Stimulated activated CD8-positive, alpha-beta memory T cell treated with anti-CD3 and anti-CD28 coated beads, Interleukin-12 subunit alpha, Interleukin-12 subunit beta, amount 100 ng/mL, for 24 hours (primary cell): Measurements from ENCODE around the gene RARB.

ENCODE experiments used
- DNase-seq: peaks from one replicate; pipeline ENCODE4 v3.0.0-alpha.2; 2020; ENCODE audit errors: extremely low read depth

The RARB gene

DNA sequence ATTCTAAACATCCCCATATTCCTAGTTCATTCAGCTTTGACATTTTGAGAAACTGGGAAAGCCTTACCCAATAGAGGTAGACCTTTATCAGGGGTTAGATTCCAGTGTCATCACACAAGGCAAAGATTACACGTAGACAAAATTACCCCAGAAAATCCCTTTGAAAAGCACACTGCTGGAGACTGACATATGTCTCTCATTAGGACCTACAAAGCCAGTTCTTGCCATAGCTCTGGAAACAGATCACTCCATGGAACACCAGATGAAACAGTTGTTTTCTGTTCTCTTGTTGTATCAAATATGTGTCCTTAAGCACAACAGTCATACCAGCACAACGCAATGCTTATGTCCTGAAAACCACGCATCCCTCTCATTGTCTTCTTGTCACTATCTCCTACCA is 44.7 kb downstream of the RARB start:
- DNase-seq: no peak

DNA sequence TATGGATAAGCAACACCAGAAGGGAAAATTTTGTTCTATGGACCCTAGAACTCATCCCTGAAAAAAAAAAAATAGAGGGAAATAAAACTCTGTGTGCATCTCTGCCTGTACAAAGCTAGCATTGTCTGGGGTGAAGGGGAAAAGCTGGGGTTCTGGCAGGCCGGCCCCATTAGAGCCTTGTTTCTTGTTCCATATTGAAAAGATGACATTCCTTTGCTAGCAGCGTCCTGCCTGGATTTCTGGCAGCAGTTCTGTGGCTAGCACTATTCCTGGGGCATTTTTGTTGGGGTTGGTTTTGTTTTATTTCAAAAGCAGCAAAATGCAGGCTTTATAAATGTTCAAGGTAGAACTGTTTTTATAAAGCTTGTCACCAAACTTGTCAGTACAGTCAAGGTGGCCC is 45.2 kb downstream of the RARB start:
- DNase-seq: no peak

DNA sequence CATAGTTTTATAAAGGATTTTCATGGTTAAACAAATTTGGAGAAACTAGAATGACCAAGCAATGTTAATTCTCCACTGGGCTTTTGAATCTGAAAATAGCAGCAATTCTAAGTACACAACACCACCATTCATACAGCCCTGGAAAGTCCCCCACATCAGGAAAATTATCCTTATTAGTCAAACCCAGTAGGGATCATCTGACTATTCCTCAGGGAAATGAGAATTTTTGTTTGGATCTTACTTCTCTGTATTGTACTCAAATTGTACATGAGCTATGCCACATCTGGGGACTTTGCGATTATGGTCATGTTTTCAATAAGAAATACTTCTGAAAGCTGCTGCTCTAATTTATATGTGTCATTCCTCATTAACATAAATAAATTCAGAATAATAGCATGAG is 46.0 kb downstream of the RARB start:
- no peak for DNase-seq

DNA sequence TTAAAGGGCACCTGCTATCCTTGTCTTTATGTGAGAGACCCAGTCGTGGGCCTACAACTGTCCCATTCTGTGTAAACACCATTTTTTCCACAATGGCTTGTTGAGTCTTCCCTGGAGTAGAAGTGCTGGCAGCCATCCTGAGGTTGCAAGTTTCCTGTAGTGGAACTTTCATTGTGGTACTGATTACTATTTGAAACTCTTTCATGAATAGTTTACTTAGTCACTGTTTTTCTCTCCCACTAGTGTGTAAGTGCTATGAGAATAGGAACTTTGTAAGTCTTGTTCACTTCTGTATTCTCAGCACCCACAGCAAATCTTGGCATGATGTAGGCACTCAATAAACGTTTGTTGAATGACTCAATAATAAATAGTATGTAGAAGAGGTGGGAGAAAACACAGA is 48.6 kb downstream of the RARB start:
- DNase-seq: no peak

GRCh38 chr3:25478211-25478757 is 50.2 kb downstream of the RARB start:
- no peak for DNase-seq

GRCh38 chr3:25478964-25479726 is 51.1 kb downstream of the RARB start:
- no peak for DNase-seq

GRCh38 chr3:25479727-25480010 is 51.6 kb downstream of the RARB start:
- no peak for DNase-seq

DNA sequence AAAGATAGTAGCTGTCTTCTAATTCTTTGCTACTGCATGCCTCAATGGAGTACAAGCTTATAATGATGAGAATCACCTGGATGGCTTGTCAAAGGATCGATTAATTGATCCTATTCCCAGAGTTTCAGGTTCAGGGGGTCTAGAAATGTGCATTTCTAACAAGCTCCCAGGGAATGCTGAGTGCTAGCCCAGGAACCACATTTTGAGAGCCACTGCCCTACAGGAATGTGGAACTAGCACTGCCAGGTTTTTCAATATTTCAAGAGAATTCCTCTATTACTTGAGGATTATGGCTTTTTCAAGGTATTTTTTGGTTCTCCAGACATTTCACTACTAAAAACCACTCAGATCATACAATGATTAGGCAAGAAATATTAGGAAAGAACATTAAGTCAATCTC is 52.7 kb downstream of the RARB start:
- DNase-seq: no peak

DNA sequence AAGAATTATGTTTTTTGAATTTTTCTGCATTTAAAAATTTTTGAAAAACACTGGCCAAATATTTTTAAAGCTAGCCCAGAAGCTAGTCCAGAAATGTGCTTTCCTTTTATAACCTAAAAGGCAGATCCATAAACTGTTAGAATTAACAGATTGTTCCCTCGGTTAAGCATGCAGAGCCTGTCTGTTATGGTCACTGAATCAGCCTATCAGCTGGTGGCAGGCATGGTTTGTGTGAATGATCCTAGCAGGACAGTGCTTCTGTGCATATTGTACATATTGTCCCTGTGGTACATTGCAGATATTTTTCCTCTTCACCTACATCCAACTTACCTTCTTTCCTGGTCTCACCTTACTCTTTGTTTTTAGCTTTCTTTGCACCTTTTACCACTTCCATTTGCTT is 53.3 kb downstream of the RARB start:
- no peak for DNase-seq

DNA sequence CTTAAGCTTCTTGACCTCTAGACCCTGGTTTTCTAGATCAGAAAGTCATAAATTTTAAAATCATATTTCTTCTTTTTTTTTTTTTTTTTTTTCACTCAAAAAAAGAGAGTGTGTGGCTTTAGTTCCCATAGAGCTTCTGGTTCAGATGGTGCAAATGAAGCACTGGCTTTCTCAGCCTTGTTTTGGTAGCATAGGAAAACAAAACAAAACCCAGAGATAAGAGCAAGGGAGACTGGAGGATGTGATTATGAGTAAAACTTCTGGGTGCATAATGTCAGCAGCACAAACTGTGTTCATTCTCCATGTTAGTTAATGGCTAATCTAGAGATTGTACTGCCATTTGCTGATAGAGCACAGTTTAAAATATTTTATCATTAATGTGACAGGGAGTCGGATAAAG is 55.4 kb downstream of the RARB start:
- no peak for DNase-seq

GRCh38 chr3:25485673-25486072 is 57.6 kb downstream of the RARB start:
- no peak for DNase-seq

DNA sequence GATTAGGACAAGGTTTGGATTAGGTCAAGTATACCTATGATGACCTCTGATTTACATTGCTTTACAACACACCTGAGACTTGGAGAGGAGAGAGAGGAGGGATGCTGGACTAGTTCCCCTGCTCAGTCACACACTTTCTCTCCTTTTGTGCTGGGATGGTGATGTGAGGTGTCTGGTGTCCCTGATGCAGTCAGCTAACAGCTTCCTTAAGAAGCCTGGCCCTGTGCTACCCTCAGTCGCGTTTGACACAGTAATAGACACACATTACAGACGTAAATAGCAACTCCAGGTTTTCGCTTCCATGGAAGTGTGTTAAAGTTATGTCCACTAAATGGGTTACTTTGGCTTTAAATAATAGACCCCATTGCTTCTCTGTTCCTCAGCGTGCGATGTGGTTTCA is 58.9 kb downstream of the RARB start:
- no peak for DNase-seq

- no peak for DNase-seq
Observed at GRCh38 chr3:25489858-25490593, 62.0 kb downstream of the RARB start.

GRCh38 chr3:25493246-25493645 is 65.2 kb downstream of the RARB start:
- DNase-seq: no peak

DNA sequence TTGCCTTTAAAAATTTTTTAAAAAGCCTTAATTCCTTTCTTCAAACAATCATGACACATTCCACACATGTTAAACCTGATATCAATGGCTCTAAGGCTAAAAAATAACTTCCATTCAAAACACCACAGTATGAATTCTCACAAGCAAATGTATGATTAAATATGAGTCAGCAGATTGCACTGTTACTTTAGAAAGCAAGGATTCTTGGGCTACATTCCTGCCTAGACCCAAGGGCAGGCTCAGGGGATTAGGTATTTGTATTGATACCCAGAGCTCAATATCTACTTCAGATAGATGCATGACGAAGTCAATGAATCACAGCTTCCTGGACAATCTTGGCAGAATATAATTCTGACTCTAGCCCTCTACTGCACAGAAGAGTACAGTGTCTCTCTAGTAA is 65.7 kb downstream of the RARB start:
- no peak for DNase-seq

DNA sequence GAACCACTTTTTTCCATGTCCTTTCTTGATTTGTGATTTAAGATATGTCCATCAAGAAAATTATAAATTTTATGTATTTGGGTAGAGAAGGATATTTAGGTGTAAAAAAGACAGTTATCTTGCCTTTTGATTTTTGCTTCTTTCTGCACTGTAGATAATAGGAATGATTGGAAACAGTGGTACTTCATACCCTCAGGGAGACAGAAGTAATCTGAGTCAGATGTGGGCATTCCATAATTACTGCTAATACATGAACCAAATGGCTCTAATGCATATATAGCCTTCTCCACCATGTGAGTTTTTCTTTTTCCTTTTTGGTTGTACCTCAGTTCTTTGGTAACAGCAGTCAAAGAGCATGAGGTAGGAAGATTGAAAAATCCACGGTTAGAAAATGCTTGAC is 67.2 kb downstream of the RARB start:
- DNase-seq: no peak

DNA sequence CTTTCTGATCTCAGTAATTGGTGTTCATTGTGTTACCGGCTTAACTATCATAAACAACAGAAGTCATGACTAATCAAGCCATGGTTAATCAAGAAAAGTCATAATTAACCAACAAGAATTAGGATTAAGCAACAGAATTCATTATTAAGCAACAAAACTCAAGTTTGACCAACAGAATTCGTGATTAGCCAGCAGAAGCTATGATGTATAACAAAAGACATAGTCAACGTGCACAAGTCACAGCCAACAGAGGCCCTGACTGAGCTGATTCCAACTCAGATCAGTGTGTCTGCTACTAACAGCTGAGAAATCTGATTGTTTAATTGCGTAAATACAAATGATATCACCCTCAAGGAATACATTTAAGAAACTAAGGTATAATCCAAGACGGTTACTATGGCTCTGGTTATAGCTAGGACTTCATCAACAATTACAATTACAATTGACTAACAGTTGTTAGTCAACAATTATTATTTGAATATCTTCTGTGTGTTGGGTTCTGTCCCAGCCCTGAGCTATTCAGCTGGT is 67.7 kb downstream of the RARB start:
- DNase-seq: no peak

GRCh38 chr3:25497096-25497495 is 69.0 kb downstream of the RARB start:
- no peak for DNase-seq

DNA sequence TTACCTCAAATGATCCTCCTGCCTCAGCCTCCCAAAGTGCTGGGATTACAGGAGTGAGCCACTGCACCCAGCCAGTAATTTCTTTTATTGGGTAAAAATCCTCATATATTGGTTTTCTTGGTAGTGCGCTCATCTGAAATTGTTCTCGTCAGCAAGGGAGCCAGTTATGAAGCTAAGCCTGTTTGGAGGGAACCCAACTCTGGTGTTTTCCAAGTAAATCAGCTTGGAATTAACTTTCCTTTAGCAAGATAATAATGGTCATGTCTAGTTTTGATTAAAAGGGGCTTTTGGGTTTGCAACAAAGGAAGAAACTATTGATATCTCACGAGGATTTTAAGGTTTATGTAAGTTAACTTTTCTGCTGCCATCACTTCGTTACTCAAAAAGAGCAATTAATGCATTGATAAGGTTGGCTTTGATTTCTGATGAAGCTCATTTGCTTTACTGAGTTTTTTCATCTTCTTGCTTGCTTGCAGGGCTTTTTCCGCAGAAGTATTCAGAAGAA is 72.7 kb downstream of the RARB start:
- no peak for DNase-seq

- DNase-seq: no peak
Observed at GRCh38 chr3:25502233-25502632, 74.2 kb downstream of the RARB start.

- no peak for DNase-seq
Observed at GRCh38 chr3:25503898-25504301, 75.8 kb downstream of the RARB start.

- no peak for DNase-seq
Observed at GRCh38 chr3:25505581-25505980, 77.5 kb downstream of the RARB start.

- DNase-seq: no peak
Observed at GRCh38 chr3:25507811-25508210, 79.7 kb downstream of the RARB start.
